HepG2 (cell line): ENCODE data around the gene RHBDD1. TPM values are rescaled to one million over a fixed set of nuclear protein-coding genes. Genes with fewer than 3 reads are reported as not detected.
A peak's percentile ranks its signal among the peaks of the same experiment; 100 is the strongest.

Experiments
- CCAR2 ChIP-seq: fragments of 200-400 bp; formaldehyde crosslinking; optimal IDR thresholded peaks from 2 replicates; pipeline ENCODE3; 2018; ENCODE audit warnings: low read depth, mild to moderate bottlenecking, low read length, moderate library complexity
- HMGA1 ChIP-seq: sonication (generic); formaldehyde crosslinking; conservative IDR thresholded peaks from 2 replicates; pipeline ENCODE4 v1.4.0; 2020; ENCODE audit warnings: missing genetic modification reagents
- MIER3 ChIP-seq: IDR thresholded peaks from 2 replicates; pipeline ENCODE4 v1.6.1; 2016; ENCODE audit warnings: missing compliant biosample characterization, borderline replicate concordance
- NFYB ChIP-seq: sonication (generic); formaldehyde crosslinking; IDR thresholded peaks from 2 replicates; pipeline ENCODE4 v1.4.0; 2020; ENCODE audit warnings: missing genetic modification reagents
- RFXANK ChIP-seq: IDR thresholded peaks from 2 replicates; pipeline ENCODE4 v1.6.1; 2016
- TRIM24 ChIP-seq: sonication (generic); formaldehyde crosslinking; IDR thresholded peaks from 2 replicates; pipeline ENCODE4 v1.8.0; 2022; ENCODE audit warnings: mild to moderate bottlenecking, missing genetic modification reagents
- ZIK1 ChIP-seq: sonication (generic); formaldehyde crosslinking; IDR thresholded peaks from 2 replicates; pipeline ENCODE4 v1.5.0; 2020; ENCODE audit warnings: mild to moderate bottlenecking, low read depth, missing genetic modification reagents, borderline replicate concordance
- ZMYM2 ChIP-seq: sonication (generic); formaldehyde crosslinking; IDR thresholded peaks from 2 replicates; pipeline ENCODE4 v1.8.0; 2022; ENCODE audit warnings: mild to moderate bottlenecking, missing genetic modification reagents
- ZNF337 ChIP-seq: sonication (generic); formaldehyde crosslinking; IDR thresholded peaks from 2 replicates; pipeline ENCODE4 v1.5.1; 2020; ENCODE audit warnings: missing genetic modification reagents, low read depth, mild to moderate bottlenecking, borderline replicate concordance
- ZNF496 ChIP-seq: sonication (generic); formaldehyde crosslinking; IDR thresholded peaks from 2 replicates; pipeline ENCODE4 v1.8.1; 2023; ENCODE audit warnings: mild to moderate bottlenecking, moderate library complexity, missing genetic modification reagents; ENCODE audit not compliant: insufficient replicate concordance
- ZNF878 ChIP-seq: sonication (generic); formaldehyde crosslinking; IDR thresholded peaks from 2 replicates; pipeline ENCODE4 v1.8.1; 2023; ENCODE audit warnings: mild to moderate bottlenecking, missing genetic modification reagents, moderate library complexity
- polyA plus RNA-seq, 8 experiments: library from polyadenylated mRNA; depleted of rRNA in 3 of 8; stranded (reverse) in 7 of 8; unstranded in 1 of 8; fragments of >200 nt; fragmentation: Illumina TruSeq in 4 of 8; extraction: Trizol in 4 of 8; gene quantifications; 2 replicates each; pipeline versions ENCODE4 v1.2.1 to v1.2.3, GENCODE V29; 2011 to 2016; ENCODE audit warnings: low read depth in 4 of 8, missing spikeins in 1 of 8, mixed read lengths in 1 of 8; ENCODE audit not compliant: insufficient read depth in 1 of 8
- total RNA-seq, 5 experiments: library from RNA; depleted of rRNA; stranded (reverse); fragments of >200 nt; fragmentation: Illumina TruSeq; extraction: Trizol; gene quantifications; 2 replicates each; pipeline ENCODE4 v1.2.3, GENCODE V29; 2016; ENCODE audit warnings: low read depth in 1 of 5
- TF ChIP-seq, protein P1 (sequence below): sonication (generic); formaldehyde crosslinking; IDR thresholded peaks from 2 replicates; pipeline ENCODE4 v1.8.0; 2022; ENCODE audit warnings: mild to moderate bottlenecking, missing genetic modification reagents; ENCODE audit not compliant: insufficient replicate concordance
- TF ChIP-seq, protein P2 (sequence below): sonication (generic); formaldehyde crosslinking; IDR thresholded peaks from 2 replicates; pipeline ENCODE4 v1.5.1; 2020; ENCODE audit warnings: mild to moderate bottlenecking, missing genetic modification reagents, borderline replicate concordance
- TF ChIP-seq, protein P3 (sequence below): sonication (generic); formaldehyde crosslinking; IDR thresholded peaks from 2 replicates; pipeline ENCODE4 v1.9.0; 2021; ENCODE audit warnings: missing genetic modification reagents, mild to moderate bottlenecking, borderline replicate concordance
- TF ChIP-seq, protein P4 (sequence below): sonication (generic); formaldehyde crosslinking; IDR thresholded peaks from 2 replicates; pipeline ENCODE4 v1.4.0; 2020; ENCODE audit warnings: missing genetic modification reagents
- TF ChIP-seq, protein P5 (sequence below): sonication (generic); formaldehyde crosslinking; IDR thresholded peaks from 2 replicates; pipeline ENCODE4 v1.8.0; 2022; ENCODE audit warnings: mild to moderate bottlenecking, missing genetic modification reagents, moderate library complexity

Gene RHBDD1
- total and polyA plus RNA-seq, 2 of the 13 experiments (the other 11 are each of a cell fraction or from before 2014, with no cell fraction given), result 8.2 to 9.5 TPM

DNA sequence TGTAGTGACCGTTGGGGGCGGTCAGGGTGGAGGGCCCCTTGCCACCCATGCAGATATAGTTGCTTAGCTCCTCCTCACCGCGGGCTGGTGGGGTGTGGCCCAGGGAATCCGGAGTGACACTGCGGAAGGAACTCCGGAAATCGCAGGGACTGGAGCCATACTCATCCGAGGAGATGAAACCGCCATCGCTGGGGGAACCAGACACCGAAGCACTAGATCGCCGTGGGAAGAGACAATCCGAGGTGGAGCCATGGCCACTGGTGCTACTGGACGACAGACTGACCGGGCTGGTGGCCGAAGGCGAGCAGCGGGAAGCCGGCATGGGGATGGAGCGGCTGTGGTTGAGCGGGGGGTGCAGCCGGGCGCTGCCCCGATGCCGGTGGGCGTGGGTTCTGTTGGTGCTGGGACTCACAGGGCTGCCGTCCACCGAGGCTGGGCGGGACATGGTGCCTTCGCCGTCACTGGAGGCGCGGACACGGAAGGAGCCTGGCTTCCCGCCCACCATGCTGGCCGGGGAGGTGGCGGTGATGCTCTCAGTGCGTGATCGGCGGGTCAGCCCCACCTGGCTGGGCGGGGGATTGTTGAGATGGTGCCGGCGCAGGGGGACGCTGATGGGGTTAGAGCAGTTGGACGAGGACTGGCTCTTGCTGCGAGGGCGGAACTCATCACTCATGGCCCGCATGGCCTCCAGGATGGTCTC is 38.4 kb upstream of the RHBDD1 start (continued):
- TF ChIP-seq, protein P1, sequence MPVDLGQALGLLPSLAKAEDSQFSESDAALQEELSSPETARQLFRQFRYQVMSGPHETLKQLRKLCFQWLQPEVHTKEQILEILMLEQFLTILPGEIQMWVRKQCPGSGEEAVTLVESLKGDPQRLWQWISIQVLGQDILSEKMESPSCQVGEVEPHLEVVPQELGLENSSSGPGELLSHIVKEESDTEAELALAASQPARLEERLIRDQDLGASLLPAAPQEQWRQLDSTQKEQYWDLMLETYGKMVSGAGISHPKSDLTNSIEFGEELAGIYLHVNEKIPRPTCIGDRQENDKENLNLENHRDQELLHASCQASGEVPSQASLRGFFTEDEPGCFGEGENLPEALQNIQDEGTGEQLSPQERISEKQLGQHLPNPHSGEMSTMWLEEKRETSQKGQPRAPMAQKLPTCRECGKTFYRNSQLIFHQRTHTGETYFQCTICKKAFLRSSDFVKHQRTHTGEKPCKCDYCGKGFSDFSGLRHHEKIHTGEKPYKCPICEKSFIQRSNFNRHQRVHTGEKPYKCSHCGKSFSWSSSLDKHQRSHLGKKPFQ (CRISPR knock-in tag), result no peak
- TF ChIP-seq NFYB (no peak), RFXANK (CRISPR knock-in tag) (no peak), ZNF496 (no peak), HMGA1 (CRISPR knock-in tag) (no peak), MIER3 (CRISPR knock-in tag) (no peak), CCAR2 (no peak), ZNF878 (no peak), ZNF337 (CRISPR knock-in tag) (no peak), ZMYM2 (CRISPR knock-in tag) (0 out of 2 replicates have a peak, but pooled peaks have one; percentile 22), ZIK1 (CRISPR knock-in tag) (no peak), TRIM24 (CRISPR knock-in tag) (0 out of 2 replicates have a peak, but pooled peaks have one; percentile 20)
- TF ChIP-seq, protein P2, sequence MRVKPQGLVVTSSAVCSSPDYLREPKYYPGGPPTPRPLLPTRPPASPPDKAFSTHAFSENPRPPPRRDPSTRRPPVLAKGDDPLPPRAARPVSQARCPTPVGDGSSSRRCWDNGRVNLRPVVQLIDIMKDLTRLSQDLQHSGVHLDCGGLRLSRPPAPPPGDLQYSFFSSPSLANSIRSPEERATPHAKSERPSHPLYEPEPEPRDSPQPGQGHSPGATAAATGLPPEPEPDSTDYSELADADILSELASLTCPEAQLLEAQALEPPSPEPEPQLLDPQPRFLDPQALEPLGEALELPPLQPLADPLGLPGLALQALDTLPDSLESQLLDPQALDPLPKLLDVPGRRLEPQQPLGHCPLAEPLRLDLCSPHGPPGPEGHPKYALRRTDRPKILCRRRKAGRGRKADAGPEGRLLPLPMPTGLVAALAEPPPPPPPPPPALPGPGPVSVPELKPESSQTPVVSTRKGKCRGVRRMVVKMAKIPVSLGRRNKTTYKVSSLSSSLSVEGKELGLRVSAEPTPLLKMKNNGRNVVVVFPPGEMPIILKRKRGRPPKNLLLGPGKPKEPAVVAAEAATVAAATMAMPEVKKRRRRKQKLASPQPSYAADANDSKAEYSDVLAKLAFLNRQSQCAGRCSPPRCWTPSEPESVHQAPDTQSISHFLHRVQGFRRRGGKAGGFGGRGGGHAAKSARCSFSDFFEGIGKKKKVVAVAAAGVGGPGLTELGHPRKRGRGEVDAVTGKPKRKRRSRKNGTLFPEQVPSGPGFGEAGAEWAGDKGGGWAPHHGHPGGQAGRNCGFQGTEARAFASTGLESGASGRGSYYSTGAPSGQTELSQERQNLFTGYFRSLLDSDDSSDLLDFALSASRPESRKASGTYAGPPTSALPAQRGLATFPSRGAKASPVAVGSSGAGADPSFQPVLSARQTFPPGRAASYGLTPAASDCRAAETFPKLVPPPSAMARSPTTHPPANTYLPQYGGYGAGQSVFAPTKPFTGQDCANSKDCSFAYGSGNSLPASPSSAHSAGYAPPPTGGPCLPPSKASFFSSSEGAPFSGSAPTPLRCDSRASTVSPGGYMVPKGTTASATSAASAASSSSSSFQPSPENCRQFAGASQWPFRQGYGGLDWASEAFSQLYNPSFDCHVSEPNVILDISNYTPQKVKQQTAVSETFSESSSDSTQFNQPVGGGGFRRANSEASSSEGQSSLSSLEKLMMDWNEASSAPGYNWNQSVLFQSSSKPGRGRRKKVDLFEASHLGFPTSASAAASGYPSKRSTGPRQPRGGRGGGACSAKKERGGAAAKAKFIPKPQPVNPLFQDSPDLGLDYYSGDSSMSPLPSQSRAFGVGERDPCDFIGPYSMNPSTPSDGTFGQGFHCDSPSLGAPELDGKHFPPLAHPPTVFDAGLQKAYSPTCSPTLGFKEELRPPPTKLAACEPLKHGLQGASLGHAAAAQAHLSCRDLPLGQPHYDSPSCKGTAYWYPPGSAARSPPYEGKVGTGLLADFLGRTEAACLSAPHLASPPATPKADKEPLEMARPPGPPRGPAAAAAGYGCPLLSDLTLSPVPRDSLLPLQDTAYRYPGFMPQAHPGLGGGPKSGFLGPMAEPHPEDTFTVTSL (CRISPR knock-in tag), result no peak
- TF ChIP-seq, protein P3, sequence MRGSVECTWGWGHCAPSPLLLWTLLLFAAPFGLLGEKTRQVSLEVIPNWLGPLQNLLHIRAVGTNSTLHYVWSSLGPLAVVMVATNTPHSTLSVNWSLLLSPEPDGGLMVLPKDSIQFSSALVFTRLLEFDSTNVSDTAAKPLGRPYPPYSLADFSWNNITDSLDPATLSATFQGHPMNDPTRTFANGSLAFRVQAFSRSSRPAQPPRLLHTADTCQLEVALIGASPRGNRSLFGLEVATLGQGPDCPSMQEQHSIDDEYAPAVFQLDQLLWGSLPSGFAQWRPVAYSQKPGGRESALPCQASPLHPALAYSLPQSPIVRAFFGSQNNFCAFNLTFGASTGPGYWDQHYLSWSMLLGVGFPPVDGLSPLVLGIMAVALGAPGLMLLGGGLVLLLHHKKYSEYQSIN, result no peak
- TF ChIP-seq, protein P4, sequence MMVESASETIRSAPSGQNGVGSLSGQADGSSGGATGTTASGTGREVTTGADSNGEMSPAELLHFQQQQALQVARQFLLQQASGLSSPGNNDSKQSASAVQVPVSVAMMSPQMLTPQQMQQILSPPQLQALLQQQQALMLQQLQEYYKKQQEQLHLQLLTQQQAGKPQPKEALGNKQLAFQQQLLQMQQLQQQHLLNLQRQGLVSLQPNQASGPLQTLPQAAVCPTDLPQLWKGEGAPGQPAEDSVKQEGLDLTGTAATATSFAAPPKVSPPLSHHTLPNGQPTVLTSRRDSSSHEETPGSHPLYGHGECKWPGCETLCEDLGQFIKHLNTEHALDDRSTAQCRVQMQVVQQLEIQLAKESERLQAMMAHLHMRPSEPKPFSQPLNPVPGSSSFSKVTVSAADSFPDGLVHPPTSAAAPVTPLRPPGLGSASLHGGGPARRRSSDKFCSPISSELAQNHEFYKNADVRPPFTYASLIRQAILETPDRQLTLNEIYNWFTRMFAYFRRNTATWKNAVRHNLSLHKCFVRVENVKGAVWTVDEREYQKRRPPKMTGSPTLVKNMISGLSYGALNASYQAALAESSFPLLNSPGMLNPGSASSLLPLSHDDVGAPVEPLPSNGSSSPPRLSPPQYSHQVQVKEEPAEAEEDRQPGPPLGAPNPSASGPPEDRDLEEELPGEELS (CRISPR knock-in tag), result no peak
- TF ChIP-seq, protein P5, sequence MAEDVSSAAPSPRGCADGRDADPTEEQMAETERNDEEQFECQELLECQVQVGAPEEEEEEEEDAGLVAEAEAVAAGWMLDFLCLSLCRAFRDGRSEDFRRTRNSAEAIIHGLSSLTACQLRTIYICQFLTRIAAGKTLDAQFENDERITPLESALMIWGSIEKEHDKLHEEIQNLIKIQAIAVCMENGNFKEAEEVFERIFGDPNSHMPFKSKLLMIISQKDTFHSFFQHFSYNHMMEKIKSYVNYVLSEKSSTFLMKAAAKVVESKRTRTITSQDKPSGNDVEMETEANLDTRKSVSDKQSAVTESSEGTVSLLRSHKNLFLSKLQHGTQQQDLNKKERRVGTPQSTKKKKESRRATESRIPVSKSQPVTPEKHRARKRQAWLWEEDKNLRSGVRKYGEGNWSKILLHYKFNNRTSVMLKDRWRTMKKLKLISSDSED, result no peak
